GM18870 (cell line): Measurements from ENCODE around the gene FAM25A.
A peak's percentile ranks its signal among the peaks of the same experiment; 100 is the strongest.
"Not testable (repeated sequence)": the region's sequence is repeated elsewhere in the genome, so short reads cannot be mapped to it uniquely, and the experiment has no call there.

Experiments used
- ATAC-seq: cut with Tn5 transposase; IDR thresholded peaks from one replicate; pipeline ENCODE4 v1.9.1; 2021; ENCODE audit warnings: moderate library complexity; ENCODE audit not compliant: unreplicated experiment

The FAM25A gene

GRCh38 chr10:87020056-87020455 lies at the start of gene FAM25A:
Gene FAM25A (plus strand): TSS chr10:87020294. CDS start chr10:87020325, 31 bp downstream.
- not testable (repeated sequence) for ATAC-seq

- ATAC-seq, result peak; percentile 3
Measured at GRCh38 chr10:86970982-86971231, 49.2 kb upstream of the FAM25A start.

- ATAC-seq, result peak; percentile 43
Measured at GRCh38 chr10:86971232-86971991, 48.7 kb upstream of the FAM25A start.

- ATAC-seq, result no peak
Measured at GRCh38 chr10:86972613-86973380, 47.3 kb upstream of the FAM25A start.

GRCh38 chr10:86974484-86974883 lies 45.6 kb upstream of the FAM25A start:
- ATAC-seq, result no peak

- no peak for ATAC-seq
Measured at GRCh38 chr10:86976362-86977056, 43.6 kb upstream of the FAM25A start.

GRCh38 chr10:86978457-86978856 lies 41.6 kb upstream of the FAM25A start:
- not testable (repeated sequence) for ATAC-seq

GRCh38 chr10:86979296-86979818 lies 40.7 kb upstream of the FAM25A start:
- ATAC-seq, result no peak

GRCh38 chr10:86979977-86980448 lies 40.1 kb upstream of the FAM25A start:
- ATAC-seq, result no peak

GRCh38 chr10:86981020-86981419 lies 39.1 kb upstream of the FAM25A start:
- not testable (repeated sequence) for ATAC-seq

- ATAC-seq, result no peak
Measured at GRCh38 chr10:86981716-86982115, 38.4 kb upstream of the FAM25A start.

GRCh38 chr10:86984498-86984897 lies 35.6 kb upstream of the FAM25A start:
- not testable (repeated sequence) for ATAC-seq

- no peak for ATAC-seq
Measured at GRCh38 chr10:86988520-86988919, 31.6 kb upstream of the FAM25A start.

GRCh38 chr10:86991362-86991761 lies 28.7 kb upstream of the FAM25A start:
- not testable (repeated sequence) for ATAC-seq

GRCh38 chr10:86992456-86992855 lies 27.6 kb upstream of the FAM25A start:
- no peak for ATAC-seq

- no peak for ATAC-seq
Measured at GRCh38 chr10:86992929-86993328, 27.2 kb upstream of the FAM25A start.

GRCh38 chr10:86999802-87000403 lies 20.2 kb upstream of the FAM25A start:
- ATAC-seq, result not testable (repeated sequence)

GRCh38 chr10:87000491-87000890 lies 19.6 kb upstream of the FAM25A start:
- ATAC-seq, result no peak

GRCh38 chr10:87007124-87007523 lies 13.0 kb upstream of the FAM25A start:
- ATAC-seq, result not testable (repeated sequence)

GRCh38 chr10:87007674-87008073 lies 12.4 kb upstream of the FAM25A start:
- ATAC-seq, result not testable (repeated sequence)

- not testable (repeated sequence) for ATAC-seq
Measured at GRCh38 chr10:87008303-87008702, 11.8 kb upstream of the FAM25A start.
